PC-9 (cell line): ENCODE measurements around the gene PLEKHA5. TPM values are rescaled to one million over a fixed set of nuclear protein-coding genes. Genes with fewer than 3 reads are reported as not detected.

Experiments used
- BruUV-seq: library from RNA; stranded (reverse); fragments of 400-500 nt; replicated peaks from 2 replicates; lab custom pipeline; 2021; lab: Mats Ljungman, UMichigan
- CTCF ChIA-PET: fragments of 300-600 bp; sonication (Branson Sonifier 250); formaldehyde crosslinking; loops from one replicate; lab custom pipeline; 2022; ENCODE audit warnings: antibody characterized with exemption; lab: Charles Lee
- POLR2A ChIA-PET: fragments of 300-600 bp; sonication (Branson Sonifier 250); formaldehyde crosslinking; loops from one replicate; lab custom pipeline; 2022; ENCODE audit warnings: antibody characterized with exemption; ENCODE audit not compliant: unreplicated experiment; lab: Charles Lee
- DNase-seq, 2 experiments: peaks; one replicate each; pipeline versions ENCODE4 v3.0.0 to v3.0.0-alpha.2; 2015 to 2022; ENCODE audit warnings: mixed read lengths in 1 of 2
- H2AFZ ChIP-seq: fragments of 200-600 bp; sonication (generic); 2 replicates; pipeline ENCODE4 v1.8.1; 2017; ENCODE audit warnings: antibody characterized with exemption
- H3F3A ChIP-seq: fragments of 200-600 bp; sonication (generic); 2 replicates; pipeline ENCODE4 v1.8.1; 2017; ENCODE audit warnings: antibody characterized with exemption, mild to moderate bottlenecking, low read depth; ENCODE audit not compliant: insufficient read depth
- H3K27ac ChIP-seq: fragments of 200-600 bp; sonication (generic); 2 replicates; pipeline ENCODE4 v1.6.1; 2016; ENCODE audit warnings: mixed run types
- H3K27me3 ChIP-seq: fragments of 200-600 bp; sonication (generic); 2 replicates; pipeline ENCODE4 v1.6.1; 2016; ENCODE audit warnings: low read depth, mixed run types; ENCODE audit not compliant: insufficient read depth
- H3K36me3 ChIP-seq: fragments of 200-600 bp; sonication (generic); 2 replicates; pipeline ENCODE4 v1.6.1; 2016; ENCODE audit warnings: low read depth, mixed run types
- H3K4me1 ChIP-seq: fragments of 200-600 bp; sonication (generic); replicated peaks from 2 replicates; pipeline ENCODE4 v1.6.1; 2016; ENCODE audit warnings: mixed run types; ENCODE audit not compliant: insufficient read depth
- H3K4me2 ChIP-seq: fragments of 200-600 bp; sonication (generic); 2 replicates; pipeline ENCODE4 v1.6.1; 2017; ENCODE audit warnings: mixed run types
- H3K4me3 ChIP-seq: fragments of 200-600 bp; sonication (generic); 2 replicates; pipeline ENCODE4 v1.6.1; 2016; ENCODE audit warnings: mixed run types
- H3K79me2 ChIP-seq: fragments of 200-600 bp; sonication (generic); 2 replicates; pipeline ENCODE4 v1.6.1; 2017; ENCODE audit warnings: low read depth, mixed run types
- H3K9me2 ChIP-seq: fragments of 200-600 bp; sonication (generic); 2 replicates; pipeline ENCODE4 v1.8.1; 2017; ENCODE audit warnings: mild to moderate bottlenecking; ENCODE audit not compliant: insufficient read depth
- H3K9me3 ChIP-seq: fragments of 200-600 bp; sonication (generic); 2 replicates; pipeline ENCODE4 v1.8.1; 2016; ENCODE audit warnings: low read depth; ENCODE audit not compliant: insufficient read depth
- H4K20me1 ChIP-seq: fragments of 200-600 bp; sonication (generic); 2 replicates; pipeline ENCODE4 v1.8.1; 2017; ENCODE audit not compliant: insufficient read depth
- CTCF ChIP-seq: fragments of 200-600 bp; sonication (generic); conservative IDR thresholded peaks from 2 replicates; pipeline ENCODE4 v1.6.1; 2017; ENCODE audit warnings: mixed run types, antibody characterized with exemption, mild to moderate bottlenecking, moderate library complexity
- EZH2 ChIP-seq: fragments of 200-600 bp; sonication (generic); IDR thresholded peaks from 2 replicates; pipeline ENCODE4 v1.8.0; 2017; ENCODE audit warnings: antibody characterized with exemption, low read depth
- intact Hi-C: fragments of 100-400 bp; cut with micrococcal nuclease; formaldehyde crosslinking; loops from one replicate; pipeline ENCODE4 v1.10.0; 2022; ENCODE audit not compliant: unreplicated experiment
- total RNA-seq: library from RNA; stranded (reverse); gene quantifications from 2 replicates; pipeline ENCODE4 v1.2.3, GENCODE V29; 2021

PLEKHA5 gene
- total RNA-seq, 1 experiment from 2014 or later: 54.1 TPM

- H3K4me1 ChIP-seq: no peaks in the 10 kb centered on the region
- CTCF ChIA-PET: no interaction called here
- no peaks in the 10 kb centered on the region for H3K27me3 ChIP-seq
- 0 out of 2 replicates have a peak, but pooled peaks cover 4% of the 10 kb centered on the region for H3K9me2 ChIP-seq
- DNase-seq: no peak
- H3K79me2 ChIP-seq: no peaks in the 10 kb centered on the region
- intact Hi-C loops: no loop called here
- no peak overlapping the region for H2AFZ ChIP-seq
- no peaks in the 10 kb centered on the region; the same call in 1 of the 2 replicates for H3K36me3 ChIP-seq
- H3K4me3 ChIP-seq: no peak overlapping the region
- H3K9me3 ChIP-seq: no peaks in the 10 kb centered on the region
- no TSS peak for BruUV-seq
- no peak overlapping the region for H3K27ac ChIP-seq
- no peaks in the 10 kb centered on the region for H3F3A ChIP-seq
- H4K20me1 ChIP-seq: no peaks in the 10 kb centered on the region
- POLR2A ChIA-PET: interaction anchor here (0.7 kb wide), 1 partner anchor 12 kb away, joined by 4 read pairs; no protein-coding TSS in a partner anchor
- H3K4me2 ChIP-seq: no peak overlapping the region
- TF ChIP-seq CTCF (no peak), EZH2 (no peak)
Measured at GRCh38 chr12:19307451-19307850, 177.9 kb downstream of the PLEKHA5 start.

GRCh38 chr12:19311165-19311564 is 181.6 kb downstream of the PLEKHA5 start:
- Histone ChIP-seq H3K9me2 (0 out of 2 replicates have a peak, but pooled peaks cover 4% of the 10 kb centered on the region), H3K4me1 (no peaks in the 10 kb centered on the region), H3K27me3 (no peaks in the 10 kb centered on the region), H3K36me3 (no peaks in the 10 kb centered on the region), H3K4me3 (no peak overlapping the region), H3K27ac (no peak overlapping the region), H4K20me1 (no peaks in the 10 kb centered on the region), H3F3A (no peaks in the 10 kb centered on the region), H2AFZ (no peak overlapping the region), H3K9me3 (no peaks in the 10 kb centered on the region), H3K79me2 (no peaks in the 10 kb centered on the region), H3K4me2 (no peak overlapping the region)
- POLR2A ChIA-PET: no interaction called here
- no peak for DNase-seq
- CTCF ChIA-PET: no interaction called here
- TF ChIP-seq EZH2: no peak
- TF ChIP-seq CTCF: no peak
- intact Hi-C loops: no loop called here
- no TSS peak for BruUV-seq

- no peak overlapping the region for H3K4me2 ChIP-seq
- no peaks in the 10 kb centered on the region for H3K27me3 ChIP-seq
- TF ChIP-seq CTCF (no peak), EZH2 (no peak)
- H3K4me3 ChIP-seq: no peak overlapping the region
- H3K9me2 ChIP-seq: 0 out of 2 replicates have a peak, but pooled peaks cover 4% of the 10 kb centered on the region
- no peak overlapping the region for H3K27ac ChIP-seq
- H3K4me1 ChIP-seq: no peaks in the 10 kb centered on the region
- no peaks in the 10 kb centered on the region for H3K9me3 ChIP-seq
- H4K20me1 ChIP-seq: no peaks in the 10 kb centered on the region
- H3K79me2 ChIP-seq: no peaks in the 10 kb centered on the region
- no peaks in the 10 kb centered on the region for H3F3A ChIP-seq
- no peak overlapping the region for H2AFZ ChIP-seq
- BruUV-seq: no TSS peak
- H3K36me3 ChIP-seq: no peaks in the 10 kb centered on the region
- ChIA-PET POLR2A (no interaction called here), CTCF (no interaction called here)
- intact Hi-C loops: no loop called here
- DNase-seq: no peak
Measured at GRCh38 chr12:19312637-19313036, 183.1 kb downstream of the PLEKHA5 start.
